Posterior cingulate gyrus (tissue), 11 donors: ENCODE data around the gene IQSEC2.

Experiments used
- DNase-seq, 10 donors: peaks; one replicate each; pipeline versions ENCODE4 v3.0.0 to v3.0.0-alpha.2; 2020 to 2021; ENCODE audit warnings: mixed read lengths in 3 of 10
- intact Hi-C: fragments of 100-400 bp; cut with DNase I; formaldehyde crosslinking; loops from one replicate; pipeline ENCODE4 v1.15.1; 2023

IQSEC2 gene

DNA sequence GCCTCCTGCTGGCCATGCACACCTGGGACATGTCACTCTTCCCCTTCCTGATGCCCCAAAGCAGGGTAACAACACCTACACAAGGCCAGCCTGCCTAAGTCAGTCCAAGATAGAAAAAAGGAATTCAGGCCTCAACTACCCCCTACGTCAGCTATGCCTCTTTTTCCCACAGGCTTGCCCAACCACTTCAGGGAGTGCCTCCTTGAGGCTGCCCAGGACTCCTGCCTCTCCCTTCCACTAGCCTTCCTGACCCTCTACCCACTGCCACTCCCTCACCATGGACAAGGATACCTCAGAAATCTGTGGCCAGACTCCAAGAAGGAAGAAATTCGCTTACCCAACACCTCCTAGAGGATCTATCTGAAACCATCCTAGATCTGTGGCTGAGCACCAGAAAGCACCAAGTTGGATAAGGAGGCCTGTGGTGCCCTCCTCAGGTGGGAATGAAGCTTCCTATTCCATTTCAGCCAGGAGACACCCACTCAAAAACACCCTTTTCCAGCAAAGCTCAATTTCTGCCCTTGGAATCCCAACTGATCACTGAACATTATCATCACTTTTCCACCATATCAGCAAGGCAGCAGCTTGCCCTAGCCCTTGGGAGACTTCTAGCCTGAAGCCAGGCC is 58.2 kb downstream of the IQSEC2 start:
- DNase-seq, result no peak
- intact Hi-C loops, result no loop called here
